Measurements from ENCODE around the gene MSL1.

Gene MSL1

DNA sequence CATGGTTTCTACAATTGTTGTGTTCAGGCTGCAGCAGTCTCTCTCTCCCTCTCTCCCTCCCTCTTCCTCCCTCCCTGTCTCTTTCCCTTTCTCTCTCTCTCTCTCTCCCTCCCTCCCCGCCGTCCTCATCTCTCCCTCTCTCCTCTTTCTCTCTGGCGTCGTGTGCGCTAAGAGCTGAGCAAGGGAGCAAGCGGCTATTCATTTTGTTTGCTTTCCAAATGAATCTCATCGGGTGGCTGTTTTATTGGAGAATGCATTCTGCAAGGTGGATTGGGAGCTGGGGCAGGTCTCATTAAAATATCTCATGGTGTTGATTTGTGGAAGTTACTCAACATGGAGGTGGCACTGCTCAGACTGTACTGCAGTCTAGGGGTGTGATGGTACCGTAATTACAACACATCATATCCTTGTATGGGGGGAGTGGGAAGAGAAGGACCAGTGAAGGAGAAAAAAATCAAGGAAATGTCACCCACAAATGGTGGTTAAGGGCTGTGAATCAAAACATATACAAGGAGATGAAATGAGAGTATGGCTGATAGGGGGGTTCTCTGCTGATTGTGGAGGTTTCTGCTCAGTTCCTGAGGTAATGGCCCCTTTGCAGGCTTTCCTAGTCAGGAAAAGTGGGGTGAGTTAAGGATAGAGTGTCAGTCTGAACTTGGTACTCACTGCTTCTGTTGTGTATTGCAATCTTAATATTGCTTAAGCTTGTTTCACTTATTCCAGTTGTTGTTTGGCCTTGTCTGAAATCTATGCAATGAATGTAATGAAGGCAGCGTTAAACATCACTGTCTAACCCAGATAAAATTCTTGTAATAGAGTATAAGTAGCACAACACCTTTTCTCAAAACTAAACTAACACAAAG lies 2.7 kb downstream of the MSL1 start (continued):
- TF ChIP-seq ZBTB20 (tag by site-specific recombination; IDR thresholded peaks at IDR 0.05): 0 out of 2 replicates have a peak, but pooled peaks have one; percentile 13
- TF ChIP-seq ZNF140 (tag by site-specific recombination; IDR thresholded peaks at IDR 0.05): no peak
- TF ChIP-seq, protein P1, sequence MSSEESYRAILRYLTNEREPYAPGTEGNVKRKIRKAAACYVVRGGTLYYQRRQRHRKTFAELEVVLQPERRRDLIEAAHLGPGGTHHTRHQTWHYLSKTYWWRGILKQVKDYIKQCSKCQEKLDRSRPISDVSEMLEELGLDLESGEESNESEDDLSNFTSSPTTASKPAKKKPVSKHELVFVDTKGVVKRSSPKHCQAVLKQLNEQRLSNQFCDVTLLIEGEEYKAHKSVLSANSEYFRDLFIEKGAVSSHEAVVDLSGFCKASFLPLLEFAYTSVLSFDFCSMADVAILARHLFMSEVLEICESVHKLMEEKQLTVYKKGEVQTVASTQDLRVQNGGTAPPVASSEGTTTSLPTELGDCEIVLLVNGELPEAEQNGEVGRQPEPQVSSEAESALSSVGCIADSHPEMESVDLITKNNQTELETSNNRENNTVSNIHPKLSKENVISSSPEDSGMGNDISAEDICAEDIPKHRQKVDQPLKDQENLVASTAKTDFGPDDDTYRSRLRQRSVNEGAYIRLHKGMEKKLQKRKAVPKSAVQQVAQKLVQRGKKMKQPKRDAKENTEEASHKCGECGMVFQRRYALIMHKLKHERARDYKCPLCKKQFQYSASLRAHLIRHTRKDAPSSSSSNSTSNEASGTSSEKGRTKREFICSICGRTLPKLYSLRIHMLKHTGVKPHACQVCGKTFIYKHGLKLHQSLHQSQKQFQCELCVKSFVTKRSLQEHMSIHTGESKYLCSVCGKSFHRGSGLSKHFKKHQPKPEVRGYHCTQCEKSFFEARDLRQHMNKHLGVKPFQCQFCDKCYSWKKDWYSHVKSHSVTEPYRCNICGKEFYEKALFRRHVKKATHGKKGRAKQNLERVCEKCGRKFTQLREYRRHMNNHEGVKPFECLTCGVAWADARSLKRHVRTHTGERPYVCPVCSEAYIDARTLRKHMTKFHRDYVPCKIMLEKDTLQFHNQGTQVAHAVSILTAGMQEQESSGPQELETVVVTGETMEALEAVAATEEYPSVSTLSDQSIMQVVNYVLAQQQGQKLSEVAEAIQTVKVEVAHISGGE (tag by site-specific recombination; conservative IDR thresholded peaks at IDR 0.05; ENCODE audit: low read depth): no peak
- TF ChIP-seq BCL11A (tag by site-specific recombination; IDR thresholded peaks at IDR 0.05; ENCODE audit: low read depth): no peak
- TF ChIP-seq, protein P2, sequence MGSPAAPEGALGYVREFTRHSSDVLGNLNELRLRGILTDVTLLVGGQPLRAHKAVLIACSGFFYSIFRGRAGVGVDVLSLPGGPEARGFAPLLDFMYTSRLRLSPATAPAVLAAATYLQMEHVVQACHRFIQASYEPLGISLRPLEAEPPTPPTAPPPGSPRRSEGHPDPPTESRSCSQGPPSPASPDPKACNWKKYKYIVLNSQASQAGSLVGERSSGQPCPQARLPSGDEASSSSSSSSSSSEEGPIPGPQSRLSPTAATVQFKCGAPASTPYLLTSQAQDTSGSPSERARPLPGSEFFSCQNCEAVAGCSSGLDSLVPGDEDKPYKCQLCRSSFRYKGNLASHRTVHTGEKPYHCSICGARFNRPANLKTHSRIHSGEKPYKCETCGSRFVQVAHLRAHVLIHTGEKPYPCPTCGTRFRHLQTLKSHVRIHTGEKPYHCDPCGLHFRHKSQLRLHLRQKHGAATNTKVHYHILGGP (tag by site-specific recombination; IDR thresholded peaks at IDR 0.05): no peak
- TF ChIP-seq ZNF544 (tag by site-specific recombination; IDR thresholded peaks at IDR 0.05): no peak

DNA sequence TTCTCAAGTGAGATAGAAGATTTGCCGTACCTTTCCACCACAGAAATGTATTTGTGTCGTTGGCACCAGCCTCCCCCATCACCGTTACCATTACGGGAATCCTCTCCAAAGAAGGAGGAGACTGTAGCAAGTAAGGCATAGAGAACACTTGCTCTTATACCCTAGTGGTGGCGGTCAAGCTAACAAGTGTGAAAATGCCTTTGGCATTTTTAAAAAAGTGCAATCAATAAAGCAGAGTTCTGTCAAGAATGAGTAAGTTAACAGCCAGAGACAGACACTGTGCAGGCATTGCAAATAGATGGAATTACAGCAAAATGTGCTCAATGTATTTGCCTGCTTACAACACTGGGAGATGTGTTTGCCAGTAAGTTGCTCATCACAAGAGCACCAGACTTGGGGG lies 7.7 kb downstream of the MSL1 start:
- peaks cover 91 to 93% of the 10 kb centered on the region in 2 experiments for H3K36me3 ChIP-seq (ENCODE audit: control insufficient read depth in 2 of 2, insufficient read depth in 1 of 2, low read length in 2 of 2)
- no peaks in the 10 kb centered on the region for H3K9me3 ChIP-seq (ENCODE audit: control insufficient read depth, insufficient read depth, low read depth, low read length)
- POLR2A ChIA-PET: interaction anchor here (0.6 to 1.8 kb wide), 3 partner anchors 11 to 65 kb away, joined by 4 to 9 read pairs (median 5); partner anchors contain the start of gene CASC3
- CTCF ChIA-PET: interaction anchor here (1.3 to 1.7 kb wide), 3 partner anchors 16 to 104 kb away, joined by 3 to 5 read pairs (median 3); no protein-coding TSS in a partner anchor
- no peak overlapping the region; the same call in 1 of the 2 replicates for H3K27ac ChIP-seq (ENCODE audit: extremely low read depth, low read depth, low read length)
- no peak overlapping the region for H3K4me3 ChIP-seq (ENCODE audit: low read depth, low read length)
- H3K4me1 ChIP-seq (ENCODE audit: control insufficient read depth, insufficient read depth, low read length): no peaks in the 10 kb centered on the region; the same call in 1 of the 2 replicates
- no peak for TF ChIP-seq ZNF658 (tag by site-specific recombination; IDR thresholded peaks at IDR 0.05)
- TF ChIP-seq MYNN (tag by site-specific recombination; IDR thresholded peaks at IDR 0.05; ENCODE audit: borderline replicate concordance): no peak
- TF ChIP-seq ZBTB20 (tag by site-specific recombination; IDR thresholded peaks at IDR 0.05): no peak

DNA sequence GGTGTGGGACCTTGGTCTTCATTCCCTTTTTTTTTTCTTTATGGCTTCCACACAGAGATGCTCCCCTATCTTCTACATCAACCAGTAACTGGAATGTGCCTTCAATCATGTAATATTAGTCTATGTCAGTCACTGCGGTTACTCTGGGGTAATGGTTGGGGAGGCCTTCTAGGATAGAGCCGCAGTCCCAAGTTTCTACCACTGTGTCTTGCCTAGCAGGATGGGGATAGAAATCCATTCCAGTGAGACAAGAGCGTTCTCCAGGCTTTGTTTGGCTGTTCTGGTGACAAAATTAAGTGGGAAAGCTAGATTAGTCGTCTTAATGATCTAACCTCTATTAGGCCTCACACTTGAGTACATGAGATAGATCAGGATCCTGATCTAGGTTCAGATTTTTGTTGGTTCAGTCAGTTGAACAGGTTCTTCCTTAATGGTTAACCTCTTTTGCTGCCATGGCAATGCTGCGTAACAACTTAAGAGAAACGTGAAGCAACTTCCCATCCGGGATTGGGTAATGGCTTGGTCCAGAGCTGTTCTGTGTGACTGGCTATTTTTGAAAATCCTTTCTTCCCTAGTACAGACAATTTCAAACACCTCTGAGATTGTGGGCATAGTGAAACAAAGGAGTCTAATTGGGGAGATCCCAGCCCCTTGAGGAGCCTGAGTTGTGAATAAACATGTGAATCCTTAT lies 8.7 kb downstream of the MSL1 start:
- H3K9me3 ChIP-seq (ENCODE audit: control insufficient read depth, insufficient read depth, low read depth, low read length): no peaks in the 10 kb centered on the region
- peak overlapping the region; percentile 19; the same call in 1 of the 2 replicates for H3K27ac ChIP-seq (ENCODE audit: extremely low read depth, low read depth, low read length)
- no peaks in the 10 kb centered on the region for H3K4me1 ChIP-seq (ENCODE audit: control insufficient read depth, insufficient read depth, low read length)
- POLR2A ChIA-PET: interaction anchor here (1.4 kb wide), 1 partner anchor 17 kb away, joined by 8 read pairs; no protein-coding TSS in a partner anchor
- CTCF ChIA-PET: interaction anchor here (0.5 kb wide), 1 partner anchor 756 kb away, joined by 3 read pairs; no protein-coding TSS in a partner anchor
- peaks cover 99% of the 10 kb centered on the region in 2 experiments for H3K36me3 ChIP-seq (ENCODE audit: control insufficient read depth in 2 of 2, insufficient read depth in 1 of 2, low read length in 2 of 2)
- TF ChIP-seq SP2 (tag by site-specific recombination; IDR thresholded peaks at IDR 0.05) (no peak), ZNF792 (tag by site-specific recombination; IDR thresholded peaks at IDR 0.05) (no peak), ZFP41 (tag by site-specific recombination; IDR thresholded peaks at IDR 0.05; ENCODE audit: borderline replicate concordance) (no peak), KLF16 (tag by site-specific recombination; IDR thresholded peaks at IDR 0.05) (no peak), ZNF324 (tag by site-specific recombination; IDR thresholded peaks at IDR 0.05) (no peak)
- TF ChIP-seq, protein P3, sequence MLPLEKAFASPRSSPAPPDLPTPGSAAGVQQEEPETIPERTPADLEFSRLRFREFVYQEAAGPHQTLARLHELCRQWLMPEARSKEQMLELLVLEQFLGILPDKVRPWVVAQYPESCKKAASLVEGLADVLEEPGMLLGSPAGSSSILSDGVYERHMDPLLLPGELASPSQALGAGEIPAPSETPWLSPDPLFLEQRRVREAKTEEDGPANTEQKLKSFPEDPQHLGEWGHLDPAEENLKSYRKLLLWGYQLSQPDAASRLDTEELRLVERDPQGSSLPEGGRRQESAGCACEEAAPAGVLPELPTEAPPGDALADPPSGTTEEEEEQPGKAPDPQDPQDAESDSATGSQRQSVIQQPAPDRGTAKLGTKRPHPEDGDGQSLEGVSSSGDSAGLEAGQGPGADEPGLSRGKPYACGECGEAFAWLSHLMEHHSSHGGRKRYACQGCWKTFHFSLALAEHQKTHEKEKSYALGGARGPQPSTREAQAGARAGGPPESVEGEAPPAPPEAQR (tag by site-specific recombination; IDR thresholded peaks at IDR 0.05): no peak
- TF ChIP-seq, protein P4, sequence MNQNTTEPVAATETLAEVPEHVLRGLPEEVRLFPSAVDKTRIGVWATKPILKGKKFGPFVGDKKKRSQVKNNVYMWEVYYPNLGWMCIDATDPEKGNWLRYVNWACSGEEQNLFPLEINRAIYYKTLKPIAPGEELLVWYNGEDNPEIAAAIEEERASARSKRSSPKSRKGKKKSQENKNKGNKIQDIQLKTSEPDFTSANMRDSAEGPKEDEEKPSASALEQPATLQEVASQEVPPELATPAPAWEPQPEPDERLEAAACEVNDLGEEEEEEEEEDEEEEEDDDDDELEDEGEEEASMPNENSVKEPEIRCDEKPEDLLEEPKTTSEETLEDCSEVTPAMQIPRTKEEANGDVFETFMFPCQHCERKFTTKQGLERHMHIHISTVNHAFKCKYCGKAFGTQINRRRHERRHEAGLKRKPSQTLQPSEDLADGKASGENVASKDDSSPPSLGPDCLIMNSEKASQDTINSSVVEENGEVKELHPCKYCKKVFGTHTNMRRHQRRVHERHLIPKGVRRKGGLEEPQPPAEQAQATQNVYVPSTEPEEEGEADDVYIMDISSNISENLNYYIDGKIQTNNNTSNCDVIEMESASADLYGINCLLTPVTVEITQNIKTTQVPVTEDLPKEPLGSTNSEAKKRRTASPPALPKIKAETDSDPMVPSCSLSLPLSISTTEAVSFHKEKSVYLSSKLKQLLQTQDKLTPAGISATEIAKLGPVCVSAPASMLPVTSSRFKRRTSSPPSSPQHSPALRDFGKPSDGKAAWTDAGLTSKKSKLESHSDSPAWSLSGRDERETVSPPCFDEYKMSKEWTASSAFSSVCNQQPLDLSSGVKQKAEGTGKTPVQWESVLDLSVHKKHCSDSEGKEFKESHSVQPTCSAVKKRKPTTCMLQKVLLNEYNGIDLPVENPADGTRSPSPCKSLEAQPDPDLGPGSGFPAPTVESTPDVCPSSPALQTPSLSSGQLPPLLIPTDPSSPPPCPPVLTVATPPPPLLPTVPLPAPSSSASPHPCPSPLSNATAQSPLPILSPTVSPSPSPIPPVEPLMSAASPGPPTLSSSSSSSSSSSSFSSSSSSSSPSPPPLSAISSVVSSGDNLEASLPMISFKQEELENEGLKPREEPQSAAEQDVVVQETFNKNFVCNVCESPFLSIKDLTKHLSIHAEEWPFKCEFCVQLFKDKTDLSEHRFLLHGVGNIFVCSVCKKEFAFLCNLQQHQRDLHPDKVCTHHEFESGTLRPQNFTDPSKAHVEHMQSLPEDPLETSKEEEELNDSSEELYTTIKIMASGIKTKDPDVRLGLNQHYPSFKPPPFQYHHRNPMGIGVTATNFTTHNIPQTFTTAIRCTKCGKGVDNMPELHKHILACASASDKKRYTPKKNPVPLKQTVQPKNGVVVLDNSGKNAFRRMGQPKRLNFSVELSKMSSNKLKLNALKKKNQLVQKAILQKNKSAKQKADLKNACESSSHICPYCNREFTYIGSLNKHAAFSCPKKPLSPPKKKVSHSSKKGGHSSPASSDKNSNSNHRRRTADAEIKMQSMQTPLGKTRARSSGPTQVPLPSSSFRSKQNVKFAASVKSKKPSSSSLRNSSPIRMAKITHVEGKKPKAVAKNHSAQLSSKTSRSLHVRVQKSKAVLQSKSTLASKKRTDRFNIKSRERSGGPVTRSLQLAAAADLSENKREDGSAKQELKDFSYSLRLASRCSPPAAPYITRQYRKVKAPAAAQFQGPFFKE (tag by site-specific recombination; IDR thresholded peaks at IDR 0.05; ENCODE audit: borderline replicate concordance): no peak
- no peak overlapping the region for H3K4me3 ChIP-seq (ENCODE audit: low read depth, low read length)

Data from HEK293 (cell line).